GM21447 (cell line): Measurements from ENCODE around the gene WAPL.
"Not testable (repeated sequence)": the region's sequence is repeated elsewhere in the genome, so short reads cannot be mapped to it uniquely, and the experiment has no call there.

Experiments
- ATAC-seq: cut with Tn5 transposase; IDR thresholded peaks from one replicate; pipeline ENCODE4 v1.9.1; 2021; ENCODE audit not compliant: unreplicated experiment

Gene WAPL

GRCh38 chr10:86391986-86392722 lies 129.4 kb downstream of the WAPL start:
- ATAC-seq: no peak

GRCh38 chr10:86391236-86391840 lies 130.3 kb downstream of the WAPL start:
- no peak for ATAC-seq

- ATAC-seq: no peak
Observed at GRCh38 chr10:86390337-86391120, 131.1 kb downstream of the WAPL start.

- peak; percentile 63 for ATAC-seq
Observed at GRCh38 chr10:86389441-86390193, 132.0 kb downstream of the WAPL start.

- ATAC-seq: not testable (repeated sequence)
Observed at GRCh38 chr10:86389109-86389440, 132.5 kb downstream of the WAPL start.

GRCh38 chr10:86388119-86388704 lies 133.4 kb downstream of the WAPL start:
- ATAC-seq: no peak

- ATAC-seq: no peak
Observed at GRCh38 chr10:86387178-86387794, 134.3 kb downstream of the WAPL start.

GRCh38 chr10:86385806-86386205 lies 135.8 kb downstream of the WAPL start:
- ATAC-seq: no peak
